CMK (cell line): ENCODE results near the gene KCNT2.

Experiments used
- DNase-seq: peaks from one replicate; pipeline ENCODE4 v3.0.0-alpha.2; 2010; ENCODE audit warnings: low read depth

Gene KCNT2

GRCh38 chr1:196181594-196181878, 426.7 kb downstream of the KCNT2 start:
- DNase-seq: no peak

DNA sequence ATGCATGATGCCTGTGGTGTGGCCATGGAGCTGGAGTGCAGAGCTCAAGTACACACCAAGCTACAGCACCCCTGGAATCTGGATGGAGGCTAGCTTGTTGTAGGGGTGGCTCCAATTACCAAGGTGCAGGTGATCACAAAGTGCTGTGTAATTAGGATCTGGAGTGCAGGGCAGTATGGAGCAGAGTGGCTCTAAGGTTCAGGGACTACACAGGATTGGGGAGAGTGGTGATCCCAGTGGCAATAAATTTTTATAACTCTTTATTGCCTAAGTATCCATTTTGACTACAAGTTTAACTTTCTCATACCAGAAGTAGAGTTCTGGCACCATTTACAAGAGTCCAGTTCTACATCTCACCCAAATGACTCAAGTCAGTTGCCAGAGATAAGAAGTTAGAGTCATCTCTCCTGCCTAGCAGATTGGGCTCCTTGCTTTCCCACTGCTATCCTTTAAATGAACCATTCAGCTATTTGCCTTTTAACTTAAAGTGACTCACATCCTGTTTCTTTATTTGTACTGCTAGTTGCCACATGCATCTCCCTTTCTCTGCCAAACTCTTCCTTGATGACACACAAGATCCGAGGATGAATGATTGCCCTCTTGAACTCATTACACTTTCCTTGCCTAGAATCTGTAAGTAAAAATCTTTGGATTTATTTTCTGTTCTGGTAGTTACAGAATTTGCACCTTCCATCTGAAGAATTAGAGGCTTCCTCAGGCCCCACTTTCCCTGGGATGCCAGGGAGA, 427.2 kb downstream of the KCNT2 start:
- DNase-seq: no peak

- no peak for DNase-seq
Observed at GRCh38 chr1:196178083-196178635, 430.1 kb downstream of the KCNT2 start.
